OCI-LY1 (cell line): ENCODE data around the gene ALAD.

Source experiments
- H2AFZ ChIP-seq: fragments of 200-600 bp; sonication (generic), shearing (Covaris generic); 2 replicates; pipeline ENCODE4 v1.6.0; 2014; ENCODE audit warnings: antibody characterized with exemption, mild to moderate bottlenecking, low read length
- H3F3A ChIP-seq: fragments of 200-600 bp; sonication (generic), shearing (Covaris generic); 2 replicates; pipeline ENCODE4 v1.6.0; 2014; ENCODE audit warnings: mild to moderate bottlenecking, antibody characterized with exemption, low read length, moderate library complexity; ENCODE audit not compliant: insufficient read depth
- H3K27ac ChIP-seq: fragments of 200-600 bp; sonication (generic); 2 replicates; pipeline ENCODE4 v1.5.1; 2014; ENCODE audit warnings: low read length, mixed run types, mild to moderate bottlenecking, low read depth; ENCODE audit not compliant: poor library complexity, severe bottlenecking
- H3K27me3 ChIP-seq: fragments of 200-600 bp; sonication (generic); 2 replicates; pipeline ENCODE4 v1.6.0; 2014; ENCODE audit warnings: antibody characterized with exemption, mild to moderate bottlenecking, low read length, moderate library complexity; ENCODE audit not compliant: insufficient read depth
- H3K36me3 ChIP-seq: fragments of 200-600 bp; sonication (generic); 2 replicates; pipeline ENCODE4 v1.6.1; 2014; ENCODE audit warnings: mild to moderate bottlenecking, antibody characterized with exemption, low read length, moderate library complexity, mixed read lengths; ENCODE audit not compliant: insufficient read depth
- H3K4me1 ChIP-seq: fragments of 200-600 bp; sonication (generic); 2 replicates; pipeline ENCODE4 v1.5.1; 2014; ENCODE audit warnings: mild to moderate bottlenecking, low read length, moderate library complexity; ENCODE audit not compliant: insufficient read depth, severe bottlenecking
- H3K4me2 ChIP-seq: fragments of 200-600 bp; sonication (generic), shearing (Covaris generic); 2 replicates; pipeline ENCODE4 v1.6.1; 2014; ENCODE audit warnings: low read length
- H3K4me3 ChIP-seq: fragments of 200-600 bp; sonication (generic); 2 replicates; pipeline ENCODE4 v1.5.1; 2014; ENCODE audit warnings: low read length, low read depth, mild to moderate bottlenecking, mixed read lengths; ENCODE audit not compliant: poor library complexity, severe bottlenecking
- H3K79me2 ChIP-seq: fragments of 200-600 bp; shearing (Covaris generic); 2 replicates; pipeline ENCODE4 v1.6.1; 2016; ENCODE audit warnings: mixed run types, low read length, mixed read lengths; ENCODE audit not compliant: insufficient read depth
- H3K9ac ChIP-seq: fragments of 200-600 bp; sonication (generic), shearing (Covaris generic); 2 replicates; pipeline ENCODE4 v1.6.1; 2014; ENCODE audit warnings: mild to moderate bottlenecking, low read length, mixed read lengths
- H3K9me2 ChIP-seq: fragments of 200-600 bp; sonication (generic), shearing (Covaris generic); 2 replicates; pipeline ENCODE4 v1.6.1; 2014; ENCODE audit warnings: low read depth, mild to moderate bottlenecking, low read length, mixed read lengths
- H3K9me3 ChIP-seq: fragments of 200-600 bp; shearing (Covaris generic); 2 replicates; pipeline ENCODE4 v1.6.1; 2014; ENCODE audit warnings: low read length, mixed read lengths
- H4K20me1 ChIP-seq: fragments of 200-600 bp; sonication (generic), shearing (Covaris generic); 2 replicates; pipeline ENCODE4 v1.6.0; 2016; ENCODE audit warnings: mild to moderate bottlenecking, low read length; ENCODE audit not compliant: insufficient read depth
- EZH2 ChIP-seq: fragments of 200-600 bp; sonication (generic), shearing (Covaris generic); IDR thresholded peaks from 2 replicates; pipeline ENCODE4 v1.8.0; 2017; ENCODE audit warnings: borderline replicate concordance, mixed run types, mild to moderate bottlenecking, antibody characterized with exemption, low read length, moderate library complexity, mixed read lengths
- TF ChIP-seq, protein P1 (sequence below): fragments of 200-600 bp; sonication (generic), shearing (Covaris generic); IDR thresholded peaks from 2 replicates; pipeline ENCODE4 v1.5.1; 2017; ENCODE audit warnings: mild to moderate bottlenecking, antibody characterized with exemption, low read length, moderate library complexity, mixed read lengths

The ALAD gene

GRCh38 chr9:113425072-113425471 is 24.0 kb upstream of the ALAD start:
- TF ChIP-seq, protein P1, sequence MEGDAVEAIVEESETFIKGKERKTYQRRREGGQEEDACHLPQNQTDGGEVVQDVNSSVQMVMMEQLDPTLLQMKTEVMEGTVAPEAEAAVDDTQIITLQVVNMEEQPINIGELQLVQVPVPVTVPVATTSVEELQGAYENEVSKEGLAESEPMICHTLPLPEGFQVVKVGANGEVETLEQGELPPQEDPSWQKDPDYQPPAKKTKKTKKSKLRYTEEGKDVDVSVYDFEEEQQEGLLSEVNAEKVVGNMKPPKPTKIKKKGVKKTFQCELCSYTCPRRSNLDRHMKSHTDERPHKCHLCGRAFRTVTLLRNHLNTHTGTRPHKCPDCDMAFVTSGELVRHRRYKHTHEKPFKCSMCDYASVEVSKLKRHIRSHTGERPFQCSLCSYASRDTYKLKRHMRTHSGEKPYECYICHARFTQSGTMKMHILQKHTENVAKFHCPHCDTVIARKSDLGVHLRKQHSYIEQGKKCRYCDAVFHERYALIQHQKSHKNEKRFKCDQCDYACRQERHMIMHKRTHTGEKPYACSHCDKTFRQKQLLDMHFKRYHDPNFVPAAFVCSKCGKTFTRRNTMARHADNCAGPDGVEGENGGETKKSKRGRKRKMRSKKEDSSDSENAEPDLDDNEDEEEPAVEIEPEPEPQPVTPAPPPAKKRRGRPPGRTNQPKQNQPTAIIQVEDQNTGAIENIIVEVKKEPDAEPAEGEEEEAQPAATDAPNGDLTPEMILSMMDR: no peak
- no peak for TF ChIP-seq EZH2
- no peaks in the 10 kb centered on the region for H4K20me1 ChIP-seq
- H3K9ac ChIP-seq: no peak overlapping the region
- no peaks in the 10 kb centered on the region for H3F3A ChIP-seq
- H3K9me3 ChIP-seq: no peaks in the 10 kb centered on the region
- no peak overlapping the region for H3K27ac ChIP-seq
- no peaks in the 10 kb centered on the region for H3K79me2 ChIP-seq
- no peaks in the 10 kb centered on the region for H3K27me3 ChIP-seq
- H3K36me3 ChIP-seq: no peaks in the 10 kb centered on the region
- no peaks in the 10 kb centered on the region for H3K4me1 ChIP-seq
- H3K9me2 ChIP-seq: no peaks in the 10 kb centered on the region
- H3K4me2 ChIP-seq: no peak overlapping the region
- H2AFZ ChIP-seq: no peak overlapping the region
- H3K4me3 ChIP-seq: no peak overlapping the region

DNA sequence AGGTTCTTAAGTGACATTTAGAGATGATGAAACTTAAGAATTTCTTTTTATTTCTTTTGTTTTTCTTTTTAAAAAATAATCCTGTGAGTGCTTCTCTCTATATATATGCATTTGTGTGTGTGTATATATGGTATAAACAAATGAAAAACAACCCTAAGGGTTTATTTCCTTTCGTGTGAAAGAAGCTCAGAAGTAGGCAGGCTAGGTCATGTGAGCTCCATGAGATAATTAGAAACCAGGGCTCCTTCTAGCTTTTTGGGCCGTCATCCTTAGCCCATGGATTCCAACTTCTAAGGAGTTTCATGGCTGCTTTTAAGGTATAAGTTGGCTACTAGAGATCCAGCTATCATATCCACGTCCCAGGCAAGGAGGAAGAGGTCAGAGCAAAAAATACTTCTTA is 20.6 kb upstream of the ALAD start:
- Histone ChIP-seq H3K27ac (no peak overlapping the region), H4K20me1 (no peaks in the 10 kb centered on the region), H3K4me2 (no peak overlapping the region), H3K79me2 (no peaks in the 10 kb centered on the region), H3F3A (no peaks in the 10 kb centered on the region), H3K36me3 (no peaks in the 10 kb centered on the region), H3K9me2 (no peaks in the 10 kb centered on the region), H3K4me1 (peaks cover 5% of the 10 kb centered on the region), H3K9me3 (no peaks in the 10 kb centered on the region), H3K4me3 (no peak overlapping the region), H2AFZ (no peak overlapping the region), H3K27me3 (no peaks in the 10 kb centered on the region), H3K9ac (no peak overlapping the region)
- TF ChIP-seq, protein P1: no peak
- TF ChIP-seq EZH2: no peak

DNA sequence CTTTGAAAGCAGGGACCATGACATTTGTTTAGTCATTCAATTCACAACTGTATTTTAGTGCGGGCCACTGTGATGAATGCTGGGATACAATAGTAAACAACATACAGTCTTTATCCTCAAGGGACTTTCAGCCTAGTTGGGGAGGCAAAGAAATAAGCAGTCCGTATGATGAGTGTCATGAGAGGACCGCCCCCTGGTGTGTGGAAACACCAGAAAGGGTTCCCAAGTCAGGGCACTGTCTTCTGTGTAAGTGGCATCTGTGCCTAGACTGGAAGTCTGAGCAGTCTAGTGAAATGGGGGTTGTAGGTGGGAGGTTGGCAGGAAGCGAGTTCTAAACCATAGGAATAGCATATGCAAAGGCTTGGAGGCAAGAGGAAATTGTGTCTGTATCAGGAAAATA is 16.3 kb upstream of the ALAD start:
- no peak overlapping the region for H3K27ac ChIP-seq
- no peaks in the 10 kb centered on the region for H3K36me3 ChIP-seq
- H2AFZ ChIP-seq: no peak overlapping the region
- H3K9ac ChIP-seq: no peak overlapping the region
- no peaks in the 10 kb centered on the region for H3K9me2 ChIP-seq
- no peak overlapping the region for H3K4me3 ChIP-seq
- H4K20me1 ChIP-seq: no peaks in the 10 kb centered on the region
- H3K4me2 ChIP-seq: no peak overlapping the region
- H3F3A ChIP-seq: no peaks in the 10 kb centered on the region
- H3K27me3 ChIP-seq: no peaks in the 10 kb centered on the region
- H3K79me2 ChIP-seq: no peaks in the 10 kb centered on the region
- TF ChIP-seq, protein P1: peak; percentile 35; the same call in 1 of the 2 replicates
- TF ChIP-seq EZH2: no peak
- H3K4me1 ChIP-seq: peaks cover 16% of the 10 kb centered on the region
- no peaks in the 10 kb centered on the region for H3K9me3 ChIP-seq
